GM19099 (cell line): ENCODE results near the gene AKAP13.

Experiments used
- POLR2A ChIP-seq: IDR thresholded peaks from 3 replicates; pipeline ENCODE4 v1.6.1; 2011; ENCODE audit warnings: low read depth; ENCODE audit not compliant: insufficient read length; ENCODE audit errors: extremely low read depth

Gene AKAP13

DNA sequence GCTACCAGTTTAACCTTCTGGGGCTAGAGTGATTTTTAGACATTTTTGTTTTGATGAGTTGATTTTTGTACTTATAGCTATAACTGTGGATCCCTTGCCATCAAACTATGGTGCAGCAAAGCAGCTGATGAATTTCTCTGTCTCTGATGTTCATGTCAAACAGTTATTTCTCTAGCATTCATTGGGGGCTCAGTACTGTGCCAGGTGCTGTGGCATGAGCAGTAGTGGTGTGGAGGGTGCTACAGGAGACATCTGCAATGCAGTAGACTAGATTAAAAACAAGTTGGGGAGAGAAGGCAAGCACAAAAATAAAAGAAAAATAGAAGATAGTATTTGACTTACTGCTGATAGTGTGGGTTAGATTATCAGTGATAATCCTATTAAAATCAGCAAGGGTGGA, 95.3 kb downstream of the AKAP13 start:
- no peak for TF ChIP-seq POLR2A

DNA sequence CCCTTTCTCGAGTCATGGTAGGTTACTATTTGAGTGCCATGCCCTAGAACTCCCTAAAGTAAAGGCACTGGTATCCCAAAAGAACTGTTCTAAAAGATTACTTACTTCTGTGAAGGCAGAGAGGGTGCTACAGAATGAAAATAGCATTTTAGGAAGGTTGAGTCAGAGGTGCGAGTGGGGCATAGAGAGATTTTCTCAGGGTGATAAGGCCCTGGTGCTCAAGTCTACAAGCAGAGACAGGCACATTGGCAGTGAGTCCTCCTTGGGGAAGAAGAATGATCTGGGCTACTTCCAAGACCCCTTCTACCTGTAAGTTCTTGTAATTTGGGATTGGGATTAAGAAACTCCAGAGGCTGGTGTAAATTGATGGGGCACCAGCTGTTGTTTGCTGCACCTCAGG, 96.7 kb downstream of the AKAP13 start:
- no peak for TF ChIP-seq POLR2A

DNA sequence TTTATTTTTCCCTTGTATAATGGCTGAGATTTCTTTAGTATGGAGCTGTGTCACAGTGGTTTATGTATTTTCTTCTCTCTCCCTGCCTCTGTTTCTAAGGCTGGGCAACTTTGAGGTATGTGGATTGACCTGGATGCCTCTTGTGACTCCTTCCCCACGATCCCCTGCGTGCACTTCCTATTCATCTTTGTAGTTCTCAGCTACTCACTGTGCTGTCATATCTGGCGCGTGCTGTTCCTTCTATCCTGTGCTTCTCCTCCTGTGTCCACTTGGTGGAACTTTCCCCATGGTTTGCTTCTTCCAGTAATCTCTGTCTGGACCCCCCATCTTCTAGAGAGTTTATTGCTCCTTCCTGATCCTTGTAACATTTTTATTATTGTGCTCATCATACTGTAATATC, 97.3 kb downstream of the AKAP13 start:
- TF ChIP-seq POLR2A: no peak

DNA sequence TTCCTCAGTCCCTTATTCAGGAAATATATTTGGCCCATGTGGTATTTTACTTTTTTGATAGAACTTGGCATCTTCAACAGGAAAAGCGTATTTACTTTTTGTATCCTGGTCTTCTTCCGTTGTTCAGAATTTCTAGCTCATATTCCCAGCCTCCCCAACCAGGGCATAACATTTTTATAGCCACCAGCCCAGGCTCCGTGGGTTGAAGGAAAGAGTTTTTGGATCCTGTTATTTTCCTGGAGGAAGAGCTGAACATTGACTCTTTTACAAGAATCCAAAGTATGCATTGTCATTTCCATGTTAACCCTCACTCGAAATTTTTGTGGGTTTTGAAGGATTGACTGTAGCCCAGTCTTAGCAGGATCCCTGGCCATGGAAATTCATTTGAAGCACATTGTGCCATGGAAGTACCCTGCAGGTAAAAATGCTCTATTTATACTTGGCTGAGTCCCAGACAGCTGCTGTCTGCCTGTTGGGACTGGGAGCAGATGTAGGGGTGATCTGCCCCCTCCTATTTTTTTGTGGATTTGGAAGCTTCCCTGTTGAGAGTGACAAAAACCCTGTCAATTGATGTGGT, 98.8 kb downstream of the AKAP13 start:
- TF ChIP-seq POLR2A: no peak

DNA sequence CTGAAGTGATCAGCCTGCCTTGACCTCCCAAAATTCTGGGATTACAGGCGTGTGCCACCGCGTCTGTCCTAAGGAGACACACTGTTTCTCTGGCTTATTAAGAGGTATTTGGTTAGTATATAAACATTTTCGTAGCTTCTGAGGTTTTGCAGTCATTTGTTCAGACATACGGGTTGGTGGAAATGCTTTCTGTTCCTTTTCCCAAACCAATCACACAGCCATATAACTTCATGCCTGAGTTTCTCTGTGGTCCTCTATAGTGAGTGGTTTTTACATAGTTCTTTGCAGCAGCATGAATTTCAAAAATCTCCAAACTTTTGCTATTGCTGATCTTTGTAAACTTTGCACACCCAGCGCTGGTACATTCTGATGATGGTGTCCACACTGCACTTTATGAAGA, 100.5 kb downstream of the AKAP13 start:
- TF ChIP-seq POLR2A: no peak

DNA sequence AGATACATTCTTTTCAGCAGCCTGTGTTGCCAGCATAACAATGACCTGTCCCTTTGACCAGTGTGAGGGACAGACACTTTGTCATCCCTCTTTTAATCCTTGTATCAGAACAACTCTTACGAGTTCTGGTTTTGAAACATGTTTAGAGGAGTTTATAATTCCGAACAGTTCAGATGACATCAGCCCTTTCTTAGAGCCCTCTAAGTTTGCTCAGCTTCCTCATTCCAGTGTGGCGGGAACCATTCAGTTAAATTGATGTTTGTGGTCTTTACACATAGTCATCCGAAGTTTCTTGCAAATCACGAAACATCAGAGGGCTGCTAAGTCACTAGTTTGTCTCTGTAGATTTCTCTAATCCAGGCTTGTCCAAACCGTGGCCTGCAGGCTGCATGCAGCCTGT, 102.5 kb downstream of the AKAP13 start:
- TF ChIP-seq POLR2A: no peak

DNA sequence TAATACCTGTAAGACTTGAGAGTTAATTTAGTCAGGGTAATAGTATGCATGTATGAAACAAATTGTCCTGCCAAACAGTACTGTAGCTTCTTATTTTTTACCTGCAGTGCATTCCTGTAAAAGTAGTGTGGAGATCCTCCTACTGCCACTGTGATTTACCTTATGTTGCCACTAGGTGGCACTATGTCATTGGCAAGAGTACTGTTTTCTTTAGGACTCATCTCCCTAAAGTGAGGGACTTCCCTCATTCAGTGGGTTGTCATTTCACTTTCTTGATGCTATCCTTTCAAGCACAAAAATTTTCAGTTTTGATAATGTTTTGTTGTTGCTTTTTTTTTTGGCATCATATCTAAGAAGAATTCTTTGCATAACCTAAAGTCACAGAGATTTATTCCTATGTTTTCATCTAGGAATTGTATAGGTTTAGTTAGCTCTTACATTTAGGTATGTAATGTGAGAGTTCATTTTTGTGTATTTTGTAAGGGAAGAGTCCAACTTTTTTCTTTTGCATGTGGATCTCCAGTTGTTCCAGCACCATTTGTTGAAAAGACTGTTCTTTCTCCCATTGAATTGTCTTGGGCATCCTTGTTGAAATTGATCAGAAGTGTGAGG, 105.7 kb downstream of the AKAP13 start:
- TF ChIP-seq POLR2A: no peak

DNA sequence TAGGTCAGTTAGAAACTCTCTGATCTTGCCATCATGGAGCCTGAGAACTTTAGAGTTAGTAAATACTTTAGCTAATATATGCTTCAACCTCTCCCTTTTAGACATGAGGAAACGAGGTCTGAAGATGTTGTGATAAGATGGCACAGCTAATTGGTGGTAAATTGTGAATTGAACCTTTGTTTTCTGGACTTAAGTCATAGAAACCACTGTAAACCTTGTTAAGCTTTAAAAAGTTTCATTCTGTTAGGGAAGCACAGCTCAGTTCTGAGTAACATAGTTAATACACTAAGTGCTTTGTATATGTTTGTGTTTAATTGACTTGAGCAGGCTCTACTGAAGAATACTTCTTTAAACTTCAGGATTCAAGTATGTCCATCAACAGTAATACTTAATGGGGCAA, 108.6 kb downstream of the AKAP13 start:
- TF ChIP-seq POLR2A: no peak

DNA sequence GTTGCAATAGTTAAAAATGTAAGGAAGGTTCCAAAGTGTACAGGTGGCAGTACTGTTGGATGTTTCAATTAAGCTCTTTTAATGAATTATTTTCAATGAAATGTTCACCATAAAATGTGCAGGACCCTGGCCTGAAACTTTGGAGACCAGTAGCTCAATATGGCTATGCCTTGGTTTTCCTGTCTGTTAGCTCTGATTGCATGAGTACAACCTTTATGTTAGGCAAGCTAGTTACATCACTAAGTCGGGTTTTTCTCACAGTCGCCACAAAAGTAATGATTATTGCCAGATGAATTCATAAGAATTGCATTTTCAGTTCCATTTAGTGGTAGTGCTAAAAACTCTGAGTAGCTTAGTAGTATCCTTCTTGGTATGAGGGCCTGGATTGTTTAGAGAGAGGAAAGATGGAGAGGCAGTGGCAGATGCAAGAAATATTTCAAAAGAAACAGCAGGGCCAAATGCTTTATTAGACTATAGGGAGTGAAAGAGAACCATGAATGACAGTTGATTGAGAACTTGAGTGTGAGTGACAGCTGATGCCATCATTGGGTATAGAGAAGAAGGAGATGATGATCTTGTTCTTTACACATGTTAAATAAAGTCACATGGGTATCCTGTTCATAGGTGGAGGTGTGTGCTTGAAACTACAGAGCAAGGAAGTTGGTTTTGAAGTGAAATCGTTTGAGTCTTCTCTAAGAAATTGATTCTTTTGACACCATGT, 109.5 kb downstream of the AKAP13 start:
- no peak for TF ChIP-seq POLR2A

GRCh38 chr15:85490856-85491255, 110.5 kb downstream of the AKAP13 start:
- no peak for TF ChIP-seq POLR2A

DNA sequence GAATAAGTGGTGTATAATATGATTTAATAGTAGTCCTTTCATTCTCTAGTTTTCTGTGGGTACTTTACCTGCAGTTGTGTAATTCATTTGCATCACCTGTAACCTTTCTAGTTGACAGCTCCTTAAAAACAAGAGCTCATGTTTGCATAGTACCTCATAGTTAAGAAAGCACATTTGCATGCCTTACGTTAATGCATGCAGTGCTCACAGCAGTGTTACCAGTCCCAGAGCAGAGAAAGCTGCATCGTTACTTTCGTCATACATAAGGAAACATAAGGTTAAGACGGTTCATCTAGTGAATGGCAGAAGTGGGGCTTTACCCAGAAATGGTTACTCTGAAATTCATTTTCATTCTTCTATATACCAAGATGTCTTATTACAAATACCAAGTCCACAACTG, 111.3 kb downstream of the AKAP13 start:
- TF ChIP-seq POLR2A: no peak

DNA sequence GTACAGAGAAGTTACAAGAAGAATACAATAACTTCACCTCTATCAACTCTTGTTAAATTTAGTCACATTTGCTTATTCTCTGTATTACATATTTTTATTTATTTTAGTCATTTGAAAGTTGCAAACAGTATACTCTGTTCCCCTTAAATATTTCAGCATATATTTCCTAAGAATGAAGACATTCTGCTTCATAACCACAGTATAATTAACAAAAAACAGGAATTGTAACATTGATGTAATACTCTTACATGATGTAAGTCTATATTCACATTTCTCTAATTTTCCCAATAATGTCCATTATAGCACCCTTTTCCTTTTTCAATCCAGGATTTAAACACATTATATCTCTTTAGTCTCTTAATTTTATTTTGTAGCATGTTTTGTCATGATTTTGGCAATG, 112.0 kb downstream of the AKAP13 start:
- TF ChIP-seq POLR2A: no peak

- TF ChIP-seq POLR2A: no peak
Measured at GRCh38 chr15:85493260-85493659, 112.9 kb downstream of the AKAP13 start.

DNA sequence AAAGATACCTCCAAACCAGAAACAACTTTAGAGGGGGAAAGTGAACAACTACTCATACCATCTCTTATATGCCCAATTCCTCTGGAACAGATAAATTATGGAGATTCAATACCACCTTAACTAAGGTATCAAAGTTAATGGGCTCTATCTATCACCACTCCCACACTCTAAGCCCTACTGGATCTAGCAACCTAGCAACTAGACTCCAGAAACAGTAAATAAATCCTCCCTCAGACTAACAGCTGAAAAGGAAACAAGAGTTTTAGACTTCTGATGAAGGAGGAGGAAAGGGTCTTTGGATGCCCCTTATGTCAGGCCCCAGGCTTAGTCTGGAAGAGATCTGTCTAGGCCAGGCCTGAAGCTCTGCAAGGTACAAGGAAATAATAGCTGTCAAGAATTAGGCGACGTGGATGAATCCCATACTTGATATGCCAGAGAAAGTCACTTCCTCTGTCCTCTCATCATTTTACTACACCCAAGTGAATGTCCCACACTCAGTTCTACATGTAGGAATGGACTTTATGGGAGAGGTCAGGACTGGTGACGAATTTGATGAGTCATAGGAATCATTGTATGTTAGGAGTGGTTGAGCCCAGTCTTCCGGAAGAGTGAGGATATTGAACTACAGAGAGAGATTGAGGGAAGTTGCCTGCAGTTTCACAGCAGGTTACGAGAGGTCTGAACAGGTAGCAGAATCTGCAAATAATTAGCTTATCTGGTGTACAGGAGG, 113.8 kb downstream of the AKAP13 start:
- TF ChIP-seq POLR2A: no peak

- no peak for TF ChIP-seq POLR2A
Measured at GRCh38 chr15:85495096-85495495, 114.7 kb downstream of the AKAP13 start.

GRCh38 chr15:85495544-85495943, 115.1 kb downstream of the AKAP13 start:
- TF ChIP-seq POLR2A: no peak

GRCh38 chr15:85496151-85496550, 115.7 kb downstream of the AKAP13 start:
- no peak for TF ChIP-seq POLR2A
